HepG2 (cell line): Measurements from ENCODE around the gene ATL2.

Experiments used
- HCFC1 ChIP-seq: fragments of 150-350 bp; IDR thresholded peaks from 2 replicates; pipeline ENCODE4 v1.6.1; 2014; ENCODE audit warnings: low read depth, low read length
- MED1 ChIP-seq: sonication (generic); formaldehyde crosslinking; IDR thresholded peaks from 2 replicates; pipeline ENCODE4 v1.4.0; 2020; ENCODE audit warnings: missing genetic modification reagents
- SNAI1 ChIP-seq: sonication (generic); formaldehyde crosslinking; IDR thresholded peaks from 2 replicates; pipeline ENCODE4 v1.5.0; 2020; ENCODE audit warnings: mild to moderate bottlenecking, missing genetic modification reagents, borderline replicate concordance

DNA sequence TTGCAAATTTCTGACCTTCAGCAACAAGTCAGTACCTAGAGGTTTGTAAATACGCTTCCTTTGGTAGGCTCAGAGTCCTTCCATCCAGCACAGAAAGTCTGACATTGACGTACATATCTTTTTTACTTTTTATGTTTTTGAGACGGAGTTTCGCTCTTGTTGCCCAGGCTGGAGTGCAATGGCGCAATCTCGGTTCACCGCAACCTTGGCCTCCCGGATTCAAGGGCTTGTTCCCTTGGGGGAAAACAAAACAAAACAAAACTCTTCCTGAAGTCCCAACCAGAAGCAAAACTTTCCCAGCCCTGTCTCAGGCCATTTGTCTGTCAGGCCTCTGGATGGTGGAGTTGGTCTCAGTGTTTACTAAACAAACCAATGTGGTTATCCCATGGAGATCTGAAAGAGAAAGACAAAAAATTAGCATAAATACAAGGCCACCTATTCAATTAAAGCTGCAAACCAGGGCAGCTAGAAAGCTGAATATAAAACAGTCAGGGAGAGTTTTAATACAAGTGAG, 29.6 kb upstream of the ATL2 start:
- TF ChIP-seq SNAI1, result 0 out of 2 replicates have a peak, but pooled peaks have one; percentile 64
- TF ChIP-seq MED1 (CRISPR knock-in tag), result peak; percentile 83; the same call in 1 of the 2 replicates
- no peak for TF ChIP-seq HCFC1
